Measurements from ENCODE around the gene GULP1.

DNA sequence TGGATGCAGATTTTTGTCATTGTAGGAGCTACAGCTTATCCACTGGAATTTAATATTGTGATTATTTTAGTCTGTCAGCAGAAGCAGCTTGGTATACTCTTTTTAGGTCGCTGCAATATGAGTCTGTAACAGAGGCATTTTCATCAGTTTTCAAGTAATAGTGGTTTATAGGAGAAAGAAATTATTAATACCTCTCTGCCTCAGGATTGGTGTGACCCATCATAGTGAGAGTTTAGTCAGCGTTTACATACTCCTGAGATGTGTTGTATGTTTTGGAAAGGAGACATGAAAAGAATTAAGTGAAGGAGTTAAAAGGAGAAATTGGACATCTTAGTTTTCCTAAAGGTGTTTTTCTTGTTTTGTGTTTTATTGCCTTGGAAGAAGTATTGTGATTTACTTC is 189.8 kb downstream of the GULP1 start:
- TF ChIP-seq, protein P1, sequence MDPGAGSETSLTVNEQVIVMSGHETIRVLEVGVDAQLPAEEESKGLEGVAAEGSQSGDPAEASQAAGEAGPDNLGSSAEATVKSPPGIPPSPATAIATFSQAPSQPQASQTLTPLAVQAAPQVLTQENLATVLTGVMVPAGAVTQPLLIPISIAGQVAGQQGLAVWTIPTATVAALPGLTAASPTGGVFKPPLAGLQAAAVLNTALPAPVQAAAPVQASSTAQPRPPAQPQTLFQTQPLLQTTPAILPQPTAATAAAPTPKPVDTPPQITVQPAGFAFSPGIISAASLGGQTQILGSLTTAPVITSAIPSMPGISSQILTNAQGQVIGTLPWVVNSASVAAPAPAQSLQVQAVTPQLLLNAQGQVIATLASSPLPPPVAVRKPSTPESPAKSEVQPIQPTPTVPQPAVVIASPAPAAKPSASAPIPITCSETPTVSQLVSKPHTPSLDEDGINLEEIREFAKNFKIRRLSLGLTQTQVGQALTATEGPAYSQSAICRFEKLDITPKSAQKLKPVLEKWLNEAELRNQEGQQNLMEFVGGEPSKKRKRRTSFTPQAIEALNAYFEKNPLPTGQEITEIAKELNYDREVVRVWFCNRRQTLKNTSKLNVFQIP (CRISPR knock-in tag; IDR thresholded peaks at IDR 0.05; ENCODE audit: borderline replicate concordance, low read depth), result no peak
- TF ChIP-seq ISL1 (CRISPR knock-in tag; IDR thresholded peaks at IDR 0.05), result no peak
